Measurements from ENCODE around the gene RAMP2.
"Not testable (repeated sequence)": the region's sequence is repeated elsewhere in the genome, so short reads cannot be mapped to it uniquely, and the experiment has no call there.

RAMP2 gene

DNA sequence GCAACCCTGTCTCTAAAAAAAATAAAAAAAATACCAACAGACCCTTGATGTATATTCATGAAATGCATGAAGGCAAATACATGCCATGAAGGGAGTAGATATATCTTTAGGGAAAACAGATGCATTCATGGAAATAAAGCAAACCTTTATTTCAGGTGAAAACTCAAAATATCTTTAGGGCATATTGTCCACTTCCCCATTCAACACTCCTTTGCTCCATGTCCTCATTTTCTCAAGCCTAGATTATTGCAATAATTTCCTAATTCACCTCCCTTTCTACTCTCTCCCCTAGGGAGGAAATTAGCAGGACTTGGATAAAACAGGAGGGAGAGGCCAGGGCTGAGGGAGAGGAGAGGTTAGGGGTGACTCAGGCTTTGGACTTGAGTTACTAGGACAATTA is 6.5 kb downstream of the RAMP2 start:
- FAIRE-seq (no peak), DNase-seq (ENCODE audit: insufficient read length, low spot score) (no peak)

DNA sequence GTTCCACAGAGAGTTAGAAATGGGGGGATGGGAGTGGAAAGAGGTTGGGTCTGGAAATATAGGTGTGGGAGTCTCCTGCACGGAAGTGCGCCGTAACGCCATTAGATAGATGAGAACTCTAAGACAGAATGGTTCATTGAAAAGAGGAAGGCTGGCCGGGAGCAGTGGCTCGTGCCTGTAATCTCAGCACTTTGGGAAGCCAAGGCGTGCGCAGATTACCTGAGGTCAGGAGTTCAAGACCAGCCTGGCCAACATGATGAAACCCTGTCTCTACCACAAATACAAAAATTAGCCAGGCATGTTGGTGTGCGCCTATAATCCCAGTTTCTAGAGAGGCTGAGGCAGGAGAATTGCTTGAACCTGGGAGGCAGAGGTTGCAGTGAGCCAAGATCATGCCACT is 7.0 kb downstream of the RAMP2 start:
- not testable (repeated sequence) for DNase-seq (ENCODE audit: insufficient read length, low spot score); FAIRE-seq

DNA sequence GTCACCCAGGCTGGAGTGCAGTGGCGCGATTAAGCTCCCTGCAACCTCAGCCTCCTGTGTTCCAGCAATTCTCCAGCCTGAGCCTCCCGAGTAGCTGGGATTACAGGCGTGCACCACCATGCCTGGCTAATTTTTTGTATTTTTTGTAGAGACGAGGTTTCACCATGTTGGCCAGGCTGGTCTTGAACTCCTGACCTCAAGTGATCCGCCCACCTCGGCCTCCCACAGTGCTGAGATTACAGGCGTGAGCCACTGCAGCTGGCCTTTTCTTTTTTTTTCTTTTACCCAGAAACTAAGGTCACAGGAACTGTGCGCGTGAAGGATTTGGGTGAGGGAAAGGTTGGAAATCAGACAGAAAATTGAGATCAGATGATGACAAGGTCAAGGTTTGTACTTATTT is 8.9 kb downstream of the RAMP2 start:
- FAIRE-seq; DNase-seq (ENCODE audit: insufficient read length, low spot score): not testable (repeated sequence)

DNA sequence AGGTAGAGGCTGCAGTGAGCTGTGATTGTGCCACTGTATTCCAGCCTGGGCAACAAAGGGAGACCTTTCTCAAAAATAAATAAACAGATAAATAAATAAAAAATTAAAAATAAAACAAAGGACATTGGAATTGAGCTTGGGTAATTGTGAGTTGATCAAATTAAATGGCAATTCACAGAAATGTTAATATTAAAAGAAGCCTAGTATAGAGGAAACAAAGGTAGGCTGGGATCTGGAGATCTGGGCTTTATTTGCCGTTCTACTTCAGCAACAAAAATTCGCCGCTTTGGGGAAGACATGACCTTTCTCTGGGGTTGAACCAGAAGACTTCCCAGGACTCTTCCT is 11.9 kb downstream of the RAMP2 start:
- FAIRE-seq = no peak
- DNase-seq (ENCODE audit: insufficient read length, low spot score) = no peak

DNA sequence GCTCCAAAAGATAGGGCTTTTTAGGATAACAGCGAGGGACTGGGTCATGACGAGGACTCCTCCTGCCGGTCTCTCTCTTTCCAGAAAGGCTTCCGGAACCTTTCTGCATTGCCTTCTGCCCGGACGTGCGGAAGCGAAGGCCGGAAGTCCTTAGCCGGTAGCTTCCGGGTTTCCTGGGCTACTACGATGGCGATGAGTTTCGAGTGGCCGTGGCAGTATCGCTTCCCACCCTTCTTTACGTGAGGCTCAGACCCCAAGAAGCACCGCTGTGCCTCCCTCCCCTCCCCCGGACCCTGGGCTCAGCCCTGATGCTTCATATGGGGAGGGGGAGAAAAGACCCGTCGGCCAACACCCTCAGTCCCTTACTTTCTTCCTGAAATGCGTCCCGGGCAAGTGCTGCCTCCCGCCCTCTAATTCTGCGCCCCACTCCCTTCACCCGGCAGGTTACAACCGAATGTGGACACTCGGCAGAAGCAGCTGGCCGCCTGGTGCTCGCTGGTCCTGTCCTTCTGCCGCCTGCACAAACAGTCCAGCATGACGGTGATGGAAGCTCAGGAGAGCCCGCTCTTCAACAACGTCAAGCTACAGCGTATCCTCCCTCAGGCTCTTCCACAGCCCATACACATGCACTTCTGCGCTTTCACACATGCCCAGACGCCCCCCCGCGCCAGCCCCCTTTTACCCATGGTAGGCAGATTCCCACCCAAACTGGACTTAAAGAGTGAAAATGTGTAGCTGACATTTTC is 12.4 kb downstream of the RAMP2 start, which contains the start of gene VPS25:
Gene VPS25, plus strand, starts transcription at position 160 of the 746 bp plus-strand sequence. Its CDS starts 27 bp downstream, at position 187.
- DNase-seq (ENCODE audit: insufficient read length, low spot score) (peak; percentile 87), FAIRE-seq (no peak)

DNA sequence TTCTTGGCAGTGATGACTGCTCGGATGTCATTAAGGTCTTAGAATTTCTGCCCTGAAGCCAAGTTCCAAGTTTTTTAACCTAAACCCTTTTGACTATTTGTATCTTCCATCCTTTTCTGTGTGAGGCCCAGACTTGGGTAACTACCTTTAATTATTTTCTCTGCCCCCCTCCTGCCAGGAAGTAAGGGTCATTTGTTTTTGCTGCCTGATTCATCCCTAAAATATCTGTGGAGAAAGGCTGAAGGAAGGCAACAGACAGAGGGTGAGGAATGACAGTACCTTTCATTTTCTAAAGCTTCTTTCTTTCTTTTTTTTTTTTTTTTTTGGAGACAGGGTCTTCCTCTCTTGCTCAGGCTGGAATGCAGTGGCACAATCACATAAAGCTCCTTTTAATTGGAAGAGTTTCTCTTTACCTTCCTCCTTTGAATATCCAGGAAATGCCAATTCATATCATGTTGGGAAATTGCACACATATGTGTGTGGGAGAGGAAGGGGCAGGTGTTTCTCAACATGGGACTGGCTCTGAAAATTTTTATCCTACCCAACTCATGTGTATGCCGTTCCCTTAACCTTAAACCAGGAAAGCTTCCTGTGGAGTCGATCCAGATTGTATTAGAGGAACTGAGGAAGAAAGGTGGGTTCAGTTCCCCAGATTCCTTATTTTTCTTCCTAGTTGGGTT is 13.2 kb downstream of the RAMP2 start:
- FAIRE-seq = no peak
- DNase-seq (ENCODE audit: insufficient read length, low spot score) = no peak

DNA sequence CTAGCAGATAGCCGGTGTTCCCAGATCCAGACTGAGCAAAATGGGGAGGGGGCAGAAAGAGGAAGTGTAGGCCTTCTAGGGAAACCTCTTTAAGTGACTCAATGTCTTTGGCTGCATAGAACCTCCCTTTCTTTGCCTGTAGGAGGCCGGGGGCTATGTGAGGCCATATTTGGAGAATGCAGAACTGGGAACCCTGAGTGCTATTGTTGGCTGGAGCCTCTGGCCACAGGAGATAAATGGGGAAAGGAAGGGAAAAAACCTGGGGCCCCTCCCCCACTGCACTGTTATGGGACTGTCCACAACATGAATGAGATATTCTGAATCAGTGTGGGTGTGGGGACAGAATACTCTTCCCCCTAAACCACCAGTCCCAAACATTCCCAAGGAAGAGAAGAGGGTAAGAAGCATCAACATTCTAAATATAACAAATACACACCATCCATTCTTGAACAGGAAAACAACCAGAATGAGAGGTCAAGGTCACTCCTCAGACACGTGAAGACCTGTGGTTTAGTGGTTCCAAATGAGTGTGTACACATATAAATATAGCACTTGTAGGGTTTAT is 14.6 kb downstream of the RAMP2 start:
- no peak for FAIRE-seq
- DNase-seq (ENCODE audit: insufficient read length, low spot score) = no peak

DNA sequence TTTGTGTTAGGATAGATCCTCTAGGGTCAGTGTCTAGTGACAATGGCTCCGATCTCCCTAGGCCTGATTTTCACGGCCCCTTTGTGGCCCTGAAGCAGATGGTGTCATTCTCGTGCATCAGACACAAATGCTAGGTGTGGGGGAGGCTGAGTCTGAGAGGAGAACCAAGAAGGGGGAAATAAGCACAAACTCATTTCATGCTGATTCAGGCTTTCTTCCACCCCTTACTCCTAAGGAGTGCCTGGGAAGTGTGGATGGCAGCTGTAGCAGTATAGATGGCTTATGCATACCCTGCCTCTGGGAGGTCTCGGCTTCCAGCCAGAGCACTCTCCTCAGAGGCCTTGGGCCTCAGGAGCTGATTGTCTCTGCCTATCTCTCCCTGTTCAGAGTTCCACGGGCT is 17.5 kb downstream of the RAMP2 start:
- no peak for DNase-seq (ENCODE audit: insufficient read length, low spot score)
- no peak for FAIRE-seq

DNA sequence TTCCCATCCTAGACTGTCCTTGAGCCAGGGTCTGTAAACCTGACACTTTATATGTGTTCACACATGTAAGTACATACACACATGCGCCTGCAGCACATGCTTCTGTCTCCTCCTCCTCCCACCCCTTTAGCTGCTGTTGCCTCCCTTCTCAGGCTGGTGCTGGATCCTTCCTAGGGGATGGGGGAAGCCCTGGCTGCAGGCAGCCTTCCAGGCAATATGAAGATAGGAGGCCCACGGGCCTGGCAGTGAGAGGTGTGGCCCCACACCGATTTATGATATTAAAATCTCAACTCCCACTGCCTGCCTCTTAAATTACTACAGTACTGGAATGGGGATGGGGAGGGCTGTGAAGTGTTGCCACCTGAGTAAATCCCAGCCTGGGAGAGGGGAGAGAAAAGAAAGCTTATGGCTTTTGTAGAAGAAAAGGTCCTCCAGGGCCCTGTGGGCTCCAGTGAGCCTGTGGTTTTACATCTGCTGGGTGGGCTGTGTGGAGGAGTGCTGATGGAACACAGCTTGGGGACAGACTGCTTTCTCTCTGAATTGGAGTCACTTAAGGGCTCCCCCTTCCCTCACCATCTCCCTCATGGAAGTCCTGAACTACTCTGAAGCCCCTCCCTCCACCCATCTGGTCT is 18.4 kb downstream of the RAMP2 start:
- FAIRE-seq (peak; percentile 70), DNase-seq (ENCODE audit: insufficient read length, low spot score) (peak; percentile 45)

DNA sequence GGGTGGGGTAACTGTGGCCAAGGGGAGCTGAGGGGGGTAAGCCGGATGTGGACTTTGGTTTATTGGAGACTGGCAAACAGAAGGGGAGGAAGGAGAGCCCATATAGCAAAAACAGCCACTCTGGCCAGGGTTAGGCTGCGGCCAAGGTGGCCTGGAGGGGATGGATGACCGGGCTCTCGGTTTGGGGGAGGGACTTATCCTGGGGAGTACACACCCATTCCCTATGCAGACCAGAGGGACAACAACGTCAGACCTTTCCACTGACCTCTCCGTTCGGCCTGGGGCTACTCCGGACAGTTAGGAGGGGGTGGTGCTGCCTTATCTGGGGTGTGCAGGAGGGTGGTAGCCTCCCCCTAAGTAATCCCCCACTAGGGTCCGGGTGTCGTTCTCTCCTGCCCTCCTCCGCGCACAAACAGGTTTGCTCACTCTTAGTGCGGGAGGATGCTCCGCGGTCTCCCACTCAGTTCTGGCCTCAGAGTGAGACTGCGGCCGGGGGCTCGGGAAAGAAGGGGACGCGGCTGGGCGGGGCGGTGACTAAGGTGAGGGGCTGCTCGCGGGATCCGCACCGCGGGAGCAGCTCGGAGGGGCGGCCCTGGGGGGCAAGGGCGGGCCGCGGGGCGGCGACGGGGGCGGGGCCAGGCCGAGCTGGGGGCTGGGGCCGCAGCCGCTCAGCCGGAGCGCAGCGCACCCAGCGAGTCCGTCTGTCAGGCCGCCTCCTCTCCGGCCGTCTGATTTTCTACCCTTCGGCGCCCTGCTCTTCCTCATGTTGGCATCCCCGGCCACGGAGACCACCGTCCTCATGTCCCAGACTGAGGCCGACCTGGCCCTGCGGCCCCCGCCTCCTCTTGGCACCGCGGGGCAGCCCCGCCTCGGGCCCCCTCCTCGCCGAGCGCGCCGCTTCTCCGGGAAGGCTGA is 19.2 kb downstream of the RAMP2 start, which contains the start of gene WNK4:
Gene WNK4, plus strand, starts transcription at position 675 of the 915 bp plus-strand sequence. Its CDS starts 89 bp downstream, at position 764.
- DNase-seq (ENCODE audit: insufficient read length, low spot score) (peak; percentile 83), FAIRE-seq (peak; percentile 93)

DNA sequence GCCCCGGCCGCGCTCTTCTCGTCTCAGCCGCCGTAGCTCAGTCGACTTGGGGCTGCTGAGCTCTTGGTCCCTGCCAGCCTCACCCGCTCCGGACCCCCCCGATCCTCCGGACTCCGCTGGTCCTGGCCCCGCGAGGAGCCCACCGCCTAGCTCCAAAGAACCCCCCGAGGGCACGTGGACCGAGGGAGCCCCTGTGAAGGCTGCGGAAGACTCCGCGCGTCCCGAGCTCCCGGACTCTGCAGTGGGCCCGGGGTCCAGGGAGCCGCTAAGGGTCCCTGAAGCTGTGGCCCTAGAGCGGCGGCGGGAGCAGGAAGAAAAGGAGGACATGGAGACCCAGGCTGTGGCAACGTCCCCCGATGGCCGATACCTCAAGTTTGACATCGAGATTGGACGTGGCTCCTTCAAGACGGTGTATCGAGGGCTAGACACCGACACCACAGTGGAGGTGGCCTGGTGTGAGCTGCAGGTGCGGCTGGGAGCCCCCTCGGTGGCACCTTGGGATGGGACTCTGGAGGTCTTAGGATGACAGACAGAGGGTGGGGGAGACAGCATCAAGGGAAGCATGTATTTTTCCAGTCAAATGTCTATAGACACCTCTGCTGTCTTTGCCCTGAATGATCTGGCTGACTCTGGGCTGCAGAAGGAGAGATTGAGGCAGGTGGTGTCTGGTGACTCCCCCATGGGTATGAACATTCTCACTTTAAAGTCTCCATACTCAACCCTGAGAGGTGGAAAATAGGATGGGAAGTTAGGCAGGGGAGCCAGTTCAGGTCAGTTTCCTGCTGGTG is 20.0 kb downstream of the RAMP2 start:
- peak; percentile 86 for FAIRE-seq
- peak; percentile 28 for DNase-seq (ENCODE audit: insufficient read length, low spot score)

DNA sequence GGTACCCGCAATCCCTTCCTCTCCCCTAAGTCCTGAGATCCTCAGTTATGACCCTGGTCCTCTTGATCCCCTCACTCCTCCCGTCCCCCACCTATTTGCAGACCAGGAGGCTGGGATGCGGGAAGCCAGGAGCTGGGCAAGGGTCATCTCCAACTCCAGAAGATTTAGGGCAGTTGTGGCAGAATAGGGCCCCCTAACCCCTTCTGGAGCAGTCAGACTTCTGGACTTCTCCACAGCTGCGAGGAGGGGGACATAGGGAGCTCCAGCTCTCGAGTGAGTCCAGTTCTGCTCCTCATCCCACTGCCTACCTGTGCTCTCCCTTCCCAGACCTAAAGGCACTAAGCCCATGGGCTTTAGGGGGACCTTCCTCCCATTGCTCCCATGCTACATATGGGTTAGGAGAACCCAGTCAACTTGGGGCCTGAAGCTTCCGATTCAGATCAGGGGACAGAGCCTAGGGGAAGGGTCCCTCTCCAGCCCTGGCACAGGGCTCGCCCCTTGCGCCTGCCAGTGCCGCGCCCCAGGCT is 20.7 kb downstream of the RAMP2 start:
- peak; percentile 80 for FAIRE-seq
- DNase-seq (ENCODE audit: insufficient read length, low spot score) = no peak

DNA sequence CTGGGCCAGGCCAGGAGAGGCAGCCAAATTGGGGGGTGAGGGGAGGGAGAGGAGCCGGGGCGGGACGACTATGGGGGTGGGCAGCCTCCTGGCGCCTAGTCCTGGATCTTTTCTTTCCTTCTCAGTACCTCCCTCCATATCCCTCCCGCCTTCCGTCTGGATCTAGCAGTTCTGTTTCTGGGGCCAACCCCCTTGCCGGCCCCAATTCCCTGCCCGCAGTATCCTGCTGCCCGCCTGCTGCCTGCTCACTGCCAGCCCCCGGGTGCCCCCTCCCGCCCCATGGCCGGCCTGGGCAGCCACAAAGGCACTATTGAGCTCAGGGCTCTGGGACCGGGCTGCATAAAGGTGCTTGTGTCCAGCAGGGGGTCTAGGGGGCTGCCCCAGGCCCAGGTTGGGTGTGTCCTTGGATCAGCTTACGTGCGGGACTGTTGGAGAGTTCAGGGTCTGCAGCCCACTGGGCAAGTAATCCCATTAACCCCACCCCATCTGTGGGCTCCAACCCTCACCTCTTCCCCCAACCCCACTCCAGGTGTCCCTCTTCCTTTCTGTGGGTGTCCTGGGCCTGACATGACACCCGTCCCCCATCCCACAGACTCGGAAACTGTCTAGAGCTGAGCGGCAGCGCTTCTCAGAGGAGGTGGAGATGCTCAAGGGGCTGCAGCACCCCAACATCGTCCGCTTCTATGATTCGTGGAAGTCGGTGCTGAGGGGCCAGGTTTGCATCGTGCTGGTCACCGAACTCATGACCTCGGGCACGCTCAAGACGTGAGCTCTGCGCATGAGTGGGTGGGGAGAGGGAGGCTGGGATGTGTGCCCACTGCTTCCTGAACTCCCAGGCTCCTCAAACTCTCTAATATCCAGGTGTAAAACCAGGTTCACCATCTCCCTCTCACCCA is 21.4 kb downstream of the RAMP2 start:
- DNase-seq (ENCODE audit: insufficient read length, low spot score) = peak; percentile 22
- peak; percentile 77 for FAIRE-seq

DNA sequence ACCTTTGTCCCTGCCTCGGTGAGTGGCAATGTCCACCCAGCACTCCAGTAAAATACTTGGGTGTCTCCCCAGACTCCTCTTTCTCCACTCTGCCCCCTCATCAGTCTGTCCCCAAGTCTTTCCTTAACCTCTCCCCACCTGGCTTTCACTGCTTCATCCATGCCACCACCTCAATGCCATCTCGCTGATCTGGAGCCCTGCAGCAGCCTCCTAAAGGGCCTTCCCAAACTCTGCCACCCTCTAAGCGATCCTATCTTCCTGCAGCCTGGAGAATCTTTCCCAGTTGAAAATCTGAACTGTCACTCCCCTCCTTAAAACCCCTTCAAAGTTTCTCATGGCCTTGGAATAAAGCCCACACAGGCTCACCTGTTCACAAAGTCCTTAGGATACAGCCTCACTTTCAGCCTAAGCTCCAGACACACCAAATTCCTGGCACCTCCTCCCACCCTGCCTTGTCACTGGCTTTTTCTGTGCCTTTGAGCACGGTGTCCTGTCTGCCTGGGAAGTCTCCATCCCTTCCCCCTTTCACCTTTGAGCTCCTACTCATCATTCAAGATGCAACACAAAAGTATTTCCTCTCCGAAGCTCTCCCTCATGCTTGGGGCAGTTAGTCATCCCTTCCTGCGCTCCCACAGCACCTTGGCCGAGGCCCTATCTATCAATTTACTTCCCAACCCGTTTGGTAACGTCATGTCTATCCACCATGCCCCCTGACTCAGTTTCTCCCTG is 22.2 kb downstream of the RAMP2 start:
- DNase-seq (ENCODE audit: insufficient read length, low spot score) (peak; percentile 71), FAIRE-seq (peak; percentile 92)

DNA sequence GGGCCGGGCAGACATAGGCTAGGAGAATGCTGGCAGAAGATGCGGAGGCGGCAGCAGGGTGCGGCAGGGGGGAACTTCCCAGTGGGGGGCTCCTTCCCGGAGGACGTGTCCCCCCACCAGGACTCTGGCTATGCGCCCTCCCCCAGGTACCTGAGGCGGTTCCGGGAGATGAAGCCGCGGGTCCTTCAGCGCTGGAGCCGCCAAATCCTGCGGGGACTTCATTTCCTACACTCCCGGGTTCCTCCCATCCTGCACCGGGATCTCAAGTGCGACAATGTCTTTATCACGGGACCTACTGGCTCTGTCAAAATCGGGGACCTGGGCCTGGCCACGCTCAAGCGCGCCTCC is 22.7 kb downstream of the RAMP2 start:
- FAIRE-seq (no peak), DNase-seq (ENCODE audit: insufficient read length, low spot score) (no peak)

DNA sequence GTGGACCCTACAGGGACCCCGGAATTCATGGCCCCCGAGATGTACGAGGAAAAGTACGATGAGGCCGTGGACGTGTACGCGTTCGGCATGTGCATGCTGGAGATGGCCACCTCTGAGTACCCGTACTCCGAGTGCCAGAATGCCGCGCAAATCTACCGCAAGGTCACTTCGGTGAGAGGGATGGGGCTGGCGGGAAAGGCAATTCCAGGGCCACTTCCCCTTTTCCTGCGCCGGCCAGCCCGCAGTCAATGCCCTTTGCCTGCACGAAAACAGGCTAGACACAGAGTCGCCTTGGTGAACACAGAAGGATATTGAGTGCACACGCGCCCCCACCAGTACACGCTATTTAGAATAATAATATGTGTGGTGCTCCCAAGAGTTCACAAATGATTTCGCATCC is 23.4 kb downstream of the RAMP2 start:
- FAIRE-seq (no peak), DNase-seq (ENCODE audit: insufficient read length, low spot score) (no peak)

DNA sequence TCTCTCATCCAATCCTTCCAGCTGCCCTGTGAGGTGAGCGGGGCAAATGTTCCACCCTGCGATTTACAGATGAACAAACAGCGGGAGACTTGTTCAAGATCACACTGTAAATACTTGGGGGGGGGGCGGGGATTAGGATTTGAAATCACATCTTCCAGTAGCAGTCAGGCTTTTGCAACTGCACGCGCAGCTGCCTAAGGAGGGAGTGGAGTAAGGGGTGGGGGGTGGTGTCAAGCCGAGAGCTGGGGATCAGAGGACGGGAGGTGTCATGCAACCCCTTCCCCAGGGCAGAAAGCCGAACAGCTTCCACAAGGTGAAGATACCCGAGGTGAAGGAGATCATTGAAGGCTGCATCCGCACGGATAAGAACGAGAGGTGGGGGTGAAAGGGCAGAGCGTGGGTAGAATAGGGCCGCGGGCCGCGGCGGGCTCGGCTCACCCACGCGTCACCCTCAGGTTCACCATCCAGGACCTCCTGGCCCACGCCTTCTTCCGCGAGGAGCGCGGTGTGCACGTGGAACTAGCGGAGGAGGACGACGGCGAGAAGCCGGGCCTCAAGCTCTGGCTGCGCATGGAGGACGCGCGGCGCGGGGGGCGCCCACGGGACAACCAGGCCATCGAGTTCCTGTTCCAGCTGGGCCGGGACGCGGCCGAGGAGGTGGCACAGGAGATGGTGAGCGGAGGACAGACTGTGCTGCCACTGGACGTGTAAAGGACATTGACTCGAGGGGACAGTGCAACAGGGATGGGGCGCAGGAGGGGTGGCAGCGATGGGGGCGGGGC is 24.0 kb downstream of the RAMP2 start:
- DNase-seq (ENCODE audit: insufficient read length, low spot score) = no peak
- no peak for FAIRE-seq
